NCI-H526 (cell line): ENCODE data around the gene ZNF30.
A peak's percentile ranks its signal among the peaks of the same experiment; 100 is the strongest.
"Not testable (repeated sequence)": the region's sequence is repeated elsewhere in the genome, so short reads cannot be mapped to it uniquely, and the experiment has no call there.

Source experiments
- DNase-seq, 2 experiments: peaks; one replicate each; lab custom pipeline; 2025; lab: John Stamatoyannopoulos, UW

The ZNF30 gene

DNA sequence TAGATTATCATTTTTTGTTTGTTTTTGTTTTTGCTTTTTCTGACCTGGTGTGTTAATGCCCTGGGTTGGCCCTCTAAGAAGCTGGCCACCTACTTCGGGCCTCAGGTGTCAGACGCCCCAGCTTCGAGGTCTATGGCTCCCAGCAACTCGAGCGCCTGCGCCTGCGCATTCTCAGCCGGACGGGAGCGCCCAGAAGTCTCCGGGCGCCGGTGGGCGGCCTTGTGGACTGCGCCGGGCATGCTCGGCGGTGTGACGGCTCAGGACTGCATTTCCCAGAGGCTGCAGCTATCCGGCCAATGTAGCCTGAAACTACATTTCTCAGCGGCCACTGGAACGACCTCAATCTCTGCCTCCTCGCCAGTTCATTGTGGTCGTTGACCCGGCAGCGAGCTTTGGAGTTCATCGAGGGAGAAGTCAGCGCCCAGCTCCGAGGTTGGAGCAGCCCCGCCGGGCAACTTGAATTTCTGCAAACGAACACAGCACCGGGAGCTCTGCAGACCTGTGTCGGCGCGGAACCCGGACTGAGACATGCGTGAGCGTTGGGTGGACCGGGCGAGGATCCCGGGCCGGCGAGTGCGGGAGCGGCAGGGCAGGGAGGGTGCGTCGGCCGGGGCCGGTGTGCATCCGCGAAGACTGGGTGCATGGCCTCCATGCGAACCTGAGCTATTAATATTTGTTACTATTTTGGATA, at the start of gene ZNF30:
Gene ZNF30 (plus strand): TSS at position 219 of the 691 bp plus-strand sequence. CDS start 3,045 bp downstream, outside the sequence.
- peak; percentile 85 to 98 for DNase-seq

DNA sequence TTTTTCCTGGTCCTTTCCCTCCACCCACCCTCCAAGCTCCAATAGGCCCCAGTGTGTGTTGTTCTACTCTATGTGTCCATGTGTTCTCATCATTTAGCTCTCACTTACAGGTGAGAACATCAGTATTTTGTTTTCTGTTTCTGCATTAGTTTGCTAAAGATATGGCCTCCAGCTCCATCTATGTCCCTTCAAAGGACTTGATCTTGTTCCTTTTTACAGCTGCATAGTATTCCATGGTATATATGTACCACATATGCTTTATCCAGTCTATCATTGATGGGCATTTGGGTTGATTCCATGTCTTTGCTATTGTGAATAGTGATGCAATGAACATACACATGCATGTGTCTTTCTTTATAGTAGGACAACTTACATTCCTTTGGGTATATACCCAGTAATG, 47.1 kb upstream of the ZNF30 start:
- DNase-seq = no peak

DNA sequence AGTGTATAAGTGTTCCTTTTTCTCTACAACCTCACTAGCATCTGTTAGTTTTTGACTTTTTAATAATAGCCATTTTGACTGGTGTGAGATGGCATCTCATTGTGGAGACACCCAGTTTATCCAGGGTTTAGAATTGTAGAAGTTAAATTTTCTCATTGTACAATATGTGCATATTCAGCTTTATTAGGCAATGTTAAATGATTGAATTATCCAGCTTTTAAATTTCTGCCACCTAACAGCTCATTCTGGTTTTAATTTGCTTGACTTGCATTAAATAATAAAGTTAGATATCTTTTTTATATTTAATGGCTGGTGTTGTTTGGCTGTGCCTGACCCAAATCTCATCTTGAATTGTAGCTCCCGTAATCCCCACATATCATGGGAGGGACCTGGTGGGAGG, 46.7 kb upstream of the ZNF30 start:
- no peak for DNase-seq

DNA sequence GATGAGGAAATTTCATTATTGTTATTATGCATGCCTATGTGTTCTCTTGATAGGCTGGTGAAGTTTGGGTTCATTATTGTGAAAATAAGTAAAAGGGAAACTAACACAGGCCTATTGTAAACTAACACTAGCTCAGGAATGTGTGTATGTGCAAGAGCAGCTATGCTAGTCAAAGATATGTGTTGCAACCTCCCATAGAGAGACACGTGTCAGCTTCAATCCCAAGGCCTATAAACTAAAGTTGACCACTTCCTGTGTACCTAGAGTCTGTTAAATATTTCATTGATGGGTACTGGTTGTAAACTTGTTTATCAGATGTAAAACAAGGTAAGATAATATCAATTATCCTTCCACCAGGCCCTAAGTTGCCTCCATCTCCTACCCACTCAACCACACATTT, 44.7 kb upstream of the ZNF30 start:
- DNase-seq = no peak

DNA sequence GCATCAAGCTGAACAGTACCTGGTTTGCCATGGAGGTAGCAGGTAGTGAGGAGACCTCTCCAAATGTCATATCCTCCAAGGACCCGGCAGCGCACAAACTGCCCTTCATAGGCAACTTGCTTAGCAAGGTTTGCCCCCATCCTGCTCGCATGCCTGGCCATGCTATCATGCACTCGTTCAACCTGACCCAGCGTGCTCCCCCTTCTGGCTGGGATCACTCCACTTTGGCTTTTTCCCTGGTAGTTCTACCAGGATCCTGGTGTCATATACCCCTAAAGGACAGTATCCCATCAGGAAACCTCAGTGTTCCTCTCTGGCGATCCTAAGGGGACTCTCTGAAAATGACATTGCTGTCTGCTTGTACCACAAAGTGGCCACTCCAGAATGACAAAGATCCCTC, 38.6 kb upstream of the ZNF30 start:
- peak in 1 of 2 experiments; percentile 29 for DNase-seq

DNA sequence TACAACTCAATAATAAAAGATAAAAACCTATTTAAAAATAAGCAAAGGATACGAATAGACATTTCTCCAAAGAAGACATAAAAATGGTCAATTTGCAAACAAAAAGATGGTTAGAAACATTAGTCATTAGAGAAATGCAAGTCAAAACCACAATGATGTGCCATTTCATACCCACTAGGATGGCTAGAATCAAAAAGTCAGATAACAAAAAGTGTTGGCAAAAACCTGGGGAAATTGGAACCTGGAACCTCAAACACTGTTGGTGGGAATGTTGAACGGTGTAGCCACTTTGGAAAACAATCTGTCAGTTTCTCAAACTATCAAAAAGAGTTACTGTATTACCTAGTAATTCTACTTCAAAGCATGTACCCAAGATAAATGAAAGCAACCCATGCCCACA, 26.5 kb upstream of the ZNF30 start:
- no peak for DNase-seq

DNA sequence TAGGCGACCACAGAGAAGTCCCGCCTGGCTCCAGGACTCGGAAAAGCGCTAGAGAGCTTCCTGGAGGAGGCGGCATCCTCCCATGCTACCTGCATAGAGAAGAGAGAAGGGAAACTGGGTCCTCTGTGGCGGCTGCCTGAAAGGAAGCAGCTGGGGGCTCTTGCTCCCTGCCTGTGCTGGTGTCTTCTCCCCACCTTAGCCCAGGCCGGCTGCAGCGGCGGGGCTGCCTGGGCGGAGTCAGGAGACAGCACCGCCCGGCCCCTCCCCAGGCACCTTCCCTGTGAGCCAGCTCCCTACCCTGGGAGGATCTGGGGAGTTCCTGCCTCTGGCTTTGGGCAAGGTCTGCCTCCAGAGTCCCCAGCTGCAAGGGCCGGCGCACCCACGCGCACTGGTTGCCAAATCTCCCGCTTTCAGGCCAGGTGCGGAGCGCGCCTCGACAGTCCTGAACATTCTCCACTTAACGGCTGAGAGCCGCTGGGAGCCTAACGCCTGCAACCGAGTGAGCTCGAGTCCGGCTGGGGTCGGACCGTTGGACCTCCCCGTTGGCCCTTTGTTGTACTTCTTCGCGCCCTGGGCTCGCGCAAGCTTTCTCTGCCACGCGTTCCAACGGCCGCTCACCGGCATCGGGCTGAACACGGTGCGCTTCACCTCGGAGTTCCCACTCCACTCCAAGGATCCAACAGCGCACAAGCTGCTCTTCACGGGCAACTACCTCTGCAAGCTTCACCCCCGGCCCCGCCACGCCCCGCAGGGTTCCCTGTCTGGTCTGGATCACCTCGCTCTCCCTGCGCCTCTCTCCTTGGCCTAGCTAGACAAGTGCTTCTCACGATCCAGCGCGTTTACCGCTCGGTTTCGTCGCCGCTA, 21.8 kb upstream of the ZNF30 start:
- peak in 1 of 2 experiments; percentile 27 for DNase-seq

DNA sequence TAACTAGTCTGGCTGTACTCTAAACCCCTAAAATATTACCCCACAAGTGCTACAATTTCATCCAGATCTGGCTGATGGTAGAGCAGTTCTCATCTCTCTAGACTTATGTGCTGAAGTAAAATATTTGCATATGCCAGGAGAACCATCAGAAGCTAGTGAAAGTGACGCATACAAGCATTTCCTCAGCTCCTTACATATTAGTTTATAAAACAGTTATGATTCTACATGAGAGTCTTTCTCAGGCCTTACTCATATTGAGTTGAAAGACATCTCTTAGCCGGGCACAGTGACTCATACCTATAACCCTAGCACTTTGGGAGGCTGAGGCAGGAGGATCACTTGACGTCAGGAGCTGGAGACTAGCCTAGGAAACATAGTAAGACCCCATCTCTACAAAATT, 15.9 kb upstream of the ZNF30 start:
- no peak for DNase-seq

DNA sequence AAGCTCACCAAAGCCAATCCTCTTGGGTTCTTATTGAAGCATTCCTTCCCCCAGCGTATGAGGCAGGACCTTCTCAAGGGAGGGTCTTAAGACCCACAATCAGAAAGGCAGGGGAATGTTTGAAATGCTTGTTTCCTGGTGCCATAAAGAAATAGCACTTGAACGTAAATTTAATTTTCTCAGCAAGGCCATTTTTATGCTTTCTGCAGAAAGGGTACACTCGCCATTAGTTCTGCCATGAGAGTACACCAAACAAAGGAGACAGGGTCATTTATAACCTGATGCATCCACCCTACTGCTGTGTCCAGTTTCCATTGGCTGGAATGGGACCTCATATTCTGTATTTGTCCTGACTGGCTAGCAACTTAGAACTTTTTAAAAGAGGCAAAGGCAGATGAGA, 9.6 kb upstream of the ZNF30 start:
- DNase-seq = not testable (repeated sequence)

DNA sequence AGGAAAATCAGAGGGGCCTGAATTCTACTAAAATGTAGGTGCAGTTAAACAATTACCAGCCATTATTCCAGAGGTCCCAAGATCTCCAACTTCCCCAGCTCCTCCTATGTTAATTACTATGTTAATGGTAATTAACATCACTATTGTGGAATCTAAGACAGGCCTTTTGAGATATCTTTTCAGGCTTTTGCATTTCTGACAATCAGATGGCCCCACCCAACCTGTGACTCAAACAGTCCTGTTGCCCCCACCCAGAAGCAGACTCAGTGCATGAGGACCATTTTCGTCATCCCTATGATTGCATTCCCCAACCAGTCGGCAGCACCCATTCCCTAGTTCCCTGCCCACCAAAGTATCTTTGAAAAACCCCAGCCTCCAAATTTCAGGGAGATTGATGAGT, 8.5 kb upstream of the ZNF30 start:
- no peak for DNase-seq

DNA sequence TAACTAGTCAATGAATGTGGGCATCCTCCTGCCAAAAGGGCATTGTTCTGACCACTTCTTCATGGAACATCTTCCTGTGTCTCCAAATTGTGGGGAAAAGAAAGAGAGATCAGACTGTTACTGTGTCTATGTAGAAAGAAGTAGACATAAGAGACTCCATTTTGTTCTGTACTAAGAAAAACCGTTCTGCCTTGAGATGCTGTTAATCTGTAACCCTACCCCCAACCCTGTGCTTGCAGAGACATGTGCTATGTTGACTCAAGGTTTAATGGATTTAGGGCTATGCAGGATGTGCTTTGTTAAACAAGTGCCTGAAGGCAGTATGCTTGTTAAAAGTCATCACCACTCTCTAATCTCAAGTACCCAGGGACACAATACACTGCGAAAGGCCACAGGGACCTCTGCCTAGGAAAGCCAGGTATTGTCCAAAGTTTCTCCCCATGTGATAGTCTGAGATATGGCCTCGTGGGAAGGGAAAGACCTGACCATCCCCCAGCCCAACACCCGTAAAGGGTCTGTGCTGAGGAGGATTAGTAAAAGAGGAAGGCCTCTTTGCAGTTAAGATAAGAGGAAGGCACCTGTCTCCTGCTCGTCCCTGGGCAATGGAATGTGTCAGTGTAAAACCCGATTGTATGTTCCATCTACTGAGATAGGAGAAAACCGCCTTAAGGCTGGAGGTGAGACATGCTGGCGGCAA, 6.5 kb upstream of the ZNF30 start:
- DNase-seq = not testable (repeated sequence)

DNA sequence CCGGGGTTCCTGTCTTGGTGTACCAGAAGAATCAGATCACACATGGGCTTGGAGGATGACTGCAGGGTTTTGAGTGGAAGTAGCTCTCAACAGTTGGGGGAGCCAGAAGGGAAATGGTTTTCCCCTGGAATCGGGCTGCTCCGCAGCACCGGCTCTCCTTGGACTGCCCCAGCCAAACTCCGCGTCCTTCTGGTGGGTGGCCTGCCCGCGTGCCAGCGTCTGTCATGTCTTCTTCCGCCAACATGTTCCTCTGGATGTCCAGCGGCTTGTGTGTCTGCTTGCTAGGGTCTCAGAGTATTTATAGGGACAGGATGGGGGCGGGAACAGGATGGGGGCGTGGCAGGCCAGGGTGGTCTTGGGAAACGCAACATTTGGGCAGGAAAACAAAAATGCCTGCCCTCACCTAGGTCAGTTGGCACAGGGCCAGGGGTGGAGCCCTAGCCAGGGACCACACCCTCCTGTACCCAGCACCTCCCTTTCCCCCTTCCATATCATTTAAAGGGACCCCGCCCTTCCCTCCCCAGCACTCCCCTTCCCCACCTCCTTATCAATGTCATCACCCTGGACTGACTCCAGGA, 1.3 kb upstream of the ZNF30 start:
- DNase-seq = no peak

DNA sequence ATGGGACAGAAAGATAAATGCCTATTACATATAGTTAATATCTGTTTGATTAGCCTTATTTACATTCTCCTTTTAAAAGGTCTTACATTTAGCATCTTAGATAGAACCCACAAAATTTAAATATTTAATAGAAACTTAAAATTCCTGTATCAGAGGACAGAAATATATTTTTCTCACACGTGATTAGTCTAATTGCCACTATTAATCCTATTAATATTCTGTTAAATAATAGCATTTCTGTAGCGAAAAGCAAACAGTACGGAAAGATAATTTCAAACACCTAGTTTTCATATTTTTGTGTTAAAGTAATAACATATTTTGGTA, 380 bp upstream of the ZNF30 start:
- no peak for DNase-seq

DNA sequence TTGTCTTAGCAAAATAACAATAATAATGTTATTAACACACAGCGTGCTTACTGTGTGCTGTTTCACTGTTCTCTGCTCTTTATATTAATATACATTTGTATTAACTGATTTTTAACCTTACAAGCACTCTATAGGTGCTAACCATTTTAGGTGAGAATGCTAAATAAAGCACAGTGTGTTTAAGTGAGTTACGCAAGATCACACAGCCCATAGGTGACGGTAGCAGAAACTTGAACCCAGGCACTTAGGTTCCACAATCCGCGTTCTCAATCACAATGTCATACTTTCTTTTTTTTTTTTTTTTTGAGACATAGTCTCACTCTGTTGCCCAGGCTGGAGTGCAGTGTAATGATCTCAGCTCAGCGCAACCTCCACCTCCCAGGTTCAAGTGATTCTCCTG, 5.8 kb downstream of the ZNF30 start:
- no peak for DNase-seq

DNA sequence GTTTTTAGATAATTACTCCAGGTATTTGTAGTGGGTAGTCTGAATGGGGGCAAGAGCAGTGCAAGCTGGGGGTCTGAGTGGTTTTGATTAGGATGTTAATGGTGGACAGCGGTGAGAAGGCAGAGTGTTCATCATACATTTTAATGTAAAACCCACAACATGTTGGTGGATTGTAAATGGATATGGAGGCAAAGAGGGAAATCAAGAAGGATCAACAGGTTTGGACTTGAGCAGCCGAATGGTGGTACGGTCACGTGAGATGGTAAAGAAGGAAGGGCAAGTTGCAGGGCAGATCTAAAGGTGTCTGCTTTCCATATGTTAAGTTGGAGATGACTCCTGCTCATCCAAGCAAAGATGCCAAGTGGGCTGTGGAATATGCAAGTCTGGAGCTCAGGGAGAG, 9.5 kb downstream of the ZNF30 start:
- DNase-seq = no peak

DNA sequence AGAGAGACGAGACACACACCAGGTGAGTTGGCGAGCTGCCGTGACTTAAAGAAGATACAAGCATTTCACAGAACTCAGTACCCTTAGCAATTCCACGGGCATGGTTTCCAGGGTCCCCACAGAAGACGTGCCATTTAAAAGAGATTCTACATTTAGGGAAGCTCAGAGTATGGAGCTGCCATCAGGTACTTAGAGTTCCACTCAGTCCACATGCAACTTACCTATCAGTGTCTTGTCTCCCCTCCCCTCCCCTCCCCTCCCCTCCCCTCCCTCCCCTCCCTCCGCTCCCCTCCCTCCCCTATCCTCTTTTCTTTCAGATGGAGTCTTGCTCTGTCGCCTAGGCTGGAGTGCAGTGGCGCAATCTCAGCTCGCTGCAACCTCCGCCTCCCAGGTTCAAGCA, 12.2 kb downstream of the ZNF30 start:
- no peak for DNase-seq

DNA sequence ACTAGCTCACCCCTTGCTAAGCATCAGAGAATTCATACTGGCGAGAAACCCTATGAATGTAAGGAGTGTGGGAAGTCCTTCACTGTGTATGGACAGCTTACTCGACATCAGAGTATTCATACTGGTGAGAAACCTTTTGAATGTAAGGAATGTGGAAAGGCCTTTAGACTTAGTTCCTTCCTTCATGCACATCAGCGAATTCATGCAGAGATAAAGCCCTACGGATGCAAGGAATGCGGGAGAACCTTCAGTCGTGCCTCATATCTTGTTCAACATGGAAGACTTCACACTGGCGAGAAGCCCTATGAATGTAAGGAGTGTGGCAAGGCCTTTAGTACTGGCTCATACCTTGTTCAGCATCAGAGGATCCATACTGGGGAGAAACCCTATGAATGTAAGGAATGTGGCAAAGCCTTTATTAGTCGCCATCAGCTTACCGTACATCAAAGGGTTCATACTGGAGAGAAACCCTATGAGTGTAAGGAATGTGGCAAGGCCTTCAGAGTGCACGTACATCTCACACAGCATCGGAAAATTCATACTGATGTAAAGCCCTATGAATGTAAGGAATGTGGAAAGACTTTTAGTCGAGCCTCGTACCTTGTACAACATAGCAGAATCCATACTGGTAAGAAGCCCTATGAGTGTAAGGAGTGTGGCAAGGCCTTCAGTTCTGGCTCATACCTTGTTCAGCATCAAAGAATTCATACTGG, 17.3 kb downstream of the ZNF30 start:
- no peak for DNase-seq

DNA sequence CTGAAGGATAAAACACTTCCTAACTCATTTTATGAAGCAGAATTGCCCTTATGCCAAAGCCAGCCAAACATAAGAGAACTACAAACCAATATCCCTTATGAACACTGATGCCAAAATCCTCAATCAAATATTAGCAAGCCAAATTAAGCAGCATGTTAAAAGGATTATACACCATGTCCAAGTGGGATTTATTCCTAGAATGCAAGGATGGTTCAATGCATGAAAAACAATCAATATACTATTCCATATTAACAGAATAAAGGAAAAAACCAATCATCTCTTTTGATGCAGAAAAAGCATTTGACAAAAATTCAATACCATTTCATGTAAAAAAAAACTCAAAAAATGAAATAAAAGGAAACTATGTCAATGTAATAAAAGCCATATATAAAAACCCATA, 26.4 kb downstream of the ZNF30 start:
- DNase-seq = no peak

DNA sequence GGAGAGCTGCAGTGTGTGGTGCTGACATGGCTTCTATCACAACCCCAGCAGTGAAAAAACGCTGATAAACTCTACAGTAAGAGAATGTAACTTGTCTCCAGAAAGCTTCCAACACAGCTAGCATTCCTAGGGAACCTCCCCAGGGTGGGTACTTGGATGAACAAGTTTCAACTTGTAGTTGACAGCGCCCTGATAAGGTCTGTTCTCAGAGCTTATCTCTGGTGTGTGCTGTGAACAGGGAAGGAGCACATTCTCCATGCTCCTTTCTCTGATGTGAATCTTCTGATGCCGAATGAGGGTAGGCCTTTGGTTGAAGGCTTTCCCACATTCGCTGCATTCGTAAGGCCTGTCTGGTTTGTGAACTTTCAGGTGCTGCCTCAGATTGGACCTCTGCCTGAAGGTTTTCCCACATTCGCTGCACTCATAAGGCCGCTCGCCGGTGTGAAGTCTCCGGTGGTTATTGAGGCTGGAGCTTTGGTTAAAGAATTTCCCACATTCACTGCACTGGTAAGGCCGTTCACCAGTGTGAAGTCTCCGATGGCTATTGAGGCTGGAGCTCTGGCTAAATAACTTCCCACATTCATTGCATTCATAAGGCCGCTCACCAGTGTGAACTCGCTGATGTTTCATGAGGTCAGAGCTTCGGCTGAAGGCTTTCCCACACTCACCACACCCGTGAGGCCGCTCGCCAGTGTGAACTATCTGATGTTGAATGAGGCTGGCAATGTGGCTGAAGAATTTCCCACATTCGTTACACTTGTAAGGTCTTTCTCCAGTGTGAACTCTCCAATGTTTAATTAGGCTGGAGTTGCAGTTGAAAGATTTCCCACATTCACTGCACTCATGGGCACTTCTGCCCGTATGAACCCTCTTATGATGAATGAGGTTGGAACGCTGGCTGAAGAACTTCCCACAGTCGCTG, 31.4 kb downstream of the ZNF30 start:
- no peak for DNase-seq

DNA sequence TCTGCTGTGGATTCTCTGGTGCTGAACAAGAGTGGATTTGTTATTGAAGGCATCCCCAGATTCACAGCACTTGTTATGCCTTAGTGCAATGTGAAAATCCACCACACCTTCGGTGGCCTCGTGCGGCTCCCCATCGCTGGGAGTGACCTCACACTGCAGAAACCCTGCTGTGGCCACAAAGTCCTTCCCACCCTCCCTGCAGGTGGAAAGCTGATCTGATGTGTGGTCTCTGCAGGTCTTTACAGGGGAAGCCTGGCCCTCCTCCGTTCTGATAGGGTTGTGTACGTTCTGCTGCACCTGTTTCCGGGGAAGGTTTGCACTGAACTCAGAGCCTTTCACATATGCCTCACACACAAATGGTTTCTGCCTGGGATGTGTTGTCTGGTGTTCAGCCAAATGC, 32.3 kb downstream of the ZNF30 start:
- DNase-seq = no peak
